ENCODE data around the gene HSPBP1. TPM values are rescaled to one million over a fixed set of nuclear protein-coding genes. Genes with fewer than 3 reads are reported as not detected.

The HSPBP1 gene
- total RNA-seq, 1 donor from 2014 or later: 10.4 TPM

DNA sequence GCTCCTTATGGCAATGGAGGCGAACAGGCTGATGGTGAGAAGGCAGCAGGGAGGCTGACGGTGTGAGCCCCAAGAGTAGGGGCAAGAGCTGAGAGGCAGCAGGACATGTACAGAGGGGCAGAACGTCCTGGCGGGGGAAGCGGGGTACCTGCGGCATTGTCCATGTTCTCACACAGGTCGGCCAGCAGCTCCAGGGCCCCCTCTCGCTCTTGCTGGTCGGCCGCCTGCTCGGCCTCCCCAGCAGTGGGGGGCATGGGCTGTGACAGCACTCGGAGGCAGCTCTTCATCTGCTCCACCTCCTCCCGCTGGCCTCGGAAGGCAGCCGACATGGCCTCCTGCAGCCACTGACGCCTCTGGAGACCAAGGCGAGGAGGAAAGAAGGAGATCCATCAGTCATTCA is 2.4 kb downstream of the HSPBP1 start:
- H3K9me3 ChIP-seq (ENCODE audit: control insufficient read depth in 3 of 3, low read length in 3 of 3): no peaks in the 10 kb centered on the region
- no peak overlapping the region for H3K9ac ChIP-seq (ENCODE audit: low read depth in 1 of 3, low read length in 3 of 3)
- H3K4me1 ChIP-seq (ENCODE audit: control insufficient read depth in 3 of 3, insufficient read depth in 3 of 3, low read length in 3 of 3): peaks cover 8 to 15% (median 12%) of the 10 kb centered on the region in 3 donors
- no peak overlapping the region for H3K4me3 ChIP-seq (ENCODE audit: low read length in 3 of 3)
- H3K36me3 ChIP-seq (ENCODE audit: control insufficient read depth in 3 of 3, insufficient read depth in 3 of 3, low read length in 3 of 3): peaks cover 29 to 42% (median 35%) of the 10 kb centered on the region in 3 donors
- H3K27ac ChIP-seq (ENCODE audit: low read depth, low read length): no peak overlapping the region
- H3K27me3 ChIP-seq (ENCODE audit: control insufficient read depth in 3 of 3, insufficient read depth in 3 of 3, low read length in 3 of 3): peaks cover 0 to 3% (median 2%) of the 10 kb centered on the region in 3 donors

DNA sequence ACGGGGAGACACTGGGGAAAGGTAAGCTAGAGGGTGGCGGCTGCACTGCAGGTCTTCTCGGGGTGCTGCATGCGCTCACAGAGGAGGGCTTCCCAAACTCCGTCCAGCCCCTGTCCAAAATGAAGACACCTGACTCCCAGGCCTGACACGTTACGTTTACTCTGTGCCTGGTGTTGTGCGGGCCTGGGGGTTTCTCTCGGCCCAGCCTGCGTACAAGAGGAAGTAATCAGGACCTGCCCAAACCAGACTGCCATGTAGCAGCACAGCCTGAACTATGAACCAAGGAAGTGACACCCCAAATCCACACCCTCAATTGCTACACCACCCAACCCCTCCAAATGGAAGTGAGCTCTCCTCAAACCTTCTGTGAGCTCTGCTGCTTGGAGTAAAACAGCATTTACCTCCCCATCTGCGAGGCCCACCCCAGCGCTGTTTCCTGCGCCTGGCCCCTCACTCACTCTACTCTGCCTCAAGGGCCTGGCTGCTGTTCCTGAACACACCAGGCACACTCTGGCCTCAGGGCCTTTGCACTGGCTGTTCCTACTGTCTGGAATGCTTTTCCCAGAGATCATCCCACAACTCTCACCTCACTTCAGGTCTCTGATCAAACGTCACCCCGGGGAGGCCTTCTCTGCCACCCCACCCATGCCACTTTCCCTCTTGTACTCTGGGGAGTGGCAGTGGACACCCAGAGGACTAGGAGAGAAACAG is 3.0 kb downstream of the HSPBP1 start:
- Histone ChIP-seq H3K4me3 (ENCODE audit: low read length in 3 of 3) (no peak overlapping the region), H3K9me3 (ENCODE audit: control insufficient read depth in 3 of 3, low read length in 3 of 3) (no peaks in the 10 kb centered on the region), H3K27ac (ENCODE audit: low read depth, low read length) (no peak overlapping the region), H3K4me1 (ENCODE audit: control insufficient read depth in 3 of 3, insufficient read depth in 3 of 3, low read length in 3 of 3) (peaks cover 8 to 15% (median 12%) of the 10 kb centered on the region in 3 donors), H3K27me3 (ENCODE audit: control insufficient read depth in 3 of 3, insufficient read depth in 3 of 3, low read length in 3 of 3) (no peaks in the 10 kb centered on the region), H3K36me3 (ENCODE audit: control insufficient read depth in 3 of 3, insufficient read depth in 3 of 3, low read length in 3 of 3) (peaks cover 34 to 45% (median 39%) of the 10 kb centered on the region in 3 donors), H3K9ac (ENCODE audit: low read depth in 1 of 3, low read length in 3 of 3) (no peak overlapping the region)

DNA sequence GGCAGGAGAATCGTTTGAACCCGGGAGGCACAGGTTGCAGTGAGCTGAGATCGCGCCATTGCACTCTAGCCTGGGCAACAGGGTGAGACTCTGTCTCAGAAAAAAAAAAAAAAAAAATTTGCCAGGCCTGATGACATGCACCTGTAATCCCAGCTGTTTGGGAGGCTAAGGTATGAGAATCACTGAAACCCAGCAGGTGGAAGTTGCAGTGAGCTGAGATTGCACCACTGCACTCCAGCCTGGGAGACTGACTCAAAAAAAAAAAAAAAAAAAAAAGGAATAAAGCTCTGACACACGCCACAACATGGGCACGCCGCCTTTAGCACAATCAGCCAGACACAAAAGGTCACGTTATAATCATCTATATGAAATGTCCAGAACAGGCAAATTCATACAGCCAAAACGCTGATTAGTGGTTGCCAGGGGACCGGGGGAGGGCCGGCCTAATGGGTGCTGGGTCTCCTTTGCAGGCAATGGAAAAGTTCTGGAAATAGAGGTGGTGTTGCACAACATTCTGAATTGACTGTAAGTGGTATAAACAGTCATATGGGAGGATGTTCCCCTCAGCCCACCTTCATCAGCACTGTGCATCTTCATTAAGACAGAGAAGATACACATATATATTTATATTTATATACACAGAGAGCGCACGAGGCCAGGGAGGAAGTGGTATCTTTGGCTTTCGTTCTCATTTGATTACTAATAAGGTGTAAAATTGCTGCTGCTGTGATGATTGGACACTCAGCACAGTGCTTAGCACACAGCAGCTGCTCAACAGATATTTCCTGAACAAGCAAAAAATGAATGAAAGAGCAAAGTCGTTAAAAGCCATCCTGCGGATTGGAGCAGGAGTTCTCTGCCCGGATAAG is 3.8 kb downstream of the HSPBP1 start:
- no peak overlapping the region for H3K9ac ChIP-seq (ENCODE audit: low read depth in 1 of 3, low read length in 3 of 3)
- H3K27ac ChIP-seq (ENCODE audit: low read depth, low read length): no peak overlapping the region
- H3K9me3 ChIP-seq (ENCODE audit: control insufficient read depth in 3 of 3, low read length in 3 of 3): no peaks in the 10 kb centered on the region
- no peak overlapping the region for H3K4me3 ChIP-seq (ENCODE audit: low read length in 3 of 3)
- H3K4me1 ChIP-seq (ENCODE audit: control insufficient read depth in 3 of 3, insufficient read depth in 3 of 3, low read length in 3 of 3): peaks cover 8 to 15% (median 12%) of the 10 kb centered on the region in 3 donors
- peaks cover 36 to 45% (median 42%) of the 10 kb centered on the region in 3 donors for H3K36me3 ChIP-seq (ENCODE audit: control insufficient read depth in 3 of 3, insufficient read depth in 3 of 3, low read length in 3 of 3)
- no peaks in the 10 kb centered on the region for H3K27me3 ChIP-seq (ENCODE audit: control insufficient read depth in 3 of 3, insufficient read depth in 3 of 3, low read length in 3 of 3)

DNA sequence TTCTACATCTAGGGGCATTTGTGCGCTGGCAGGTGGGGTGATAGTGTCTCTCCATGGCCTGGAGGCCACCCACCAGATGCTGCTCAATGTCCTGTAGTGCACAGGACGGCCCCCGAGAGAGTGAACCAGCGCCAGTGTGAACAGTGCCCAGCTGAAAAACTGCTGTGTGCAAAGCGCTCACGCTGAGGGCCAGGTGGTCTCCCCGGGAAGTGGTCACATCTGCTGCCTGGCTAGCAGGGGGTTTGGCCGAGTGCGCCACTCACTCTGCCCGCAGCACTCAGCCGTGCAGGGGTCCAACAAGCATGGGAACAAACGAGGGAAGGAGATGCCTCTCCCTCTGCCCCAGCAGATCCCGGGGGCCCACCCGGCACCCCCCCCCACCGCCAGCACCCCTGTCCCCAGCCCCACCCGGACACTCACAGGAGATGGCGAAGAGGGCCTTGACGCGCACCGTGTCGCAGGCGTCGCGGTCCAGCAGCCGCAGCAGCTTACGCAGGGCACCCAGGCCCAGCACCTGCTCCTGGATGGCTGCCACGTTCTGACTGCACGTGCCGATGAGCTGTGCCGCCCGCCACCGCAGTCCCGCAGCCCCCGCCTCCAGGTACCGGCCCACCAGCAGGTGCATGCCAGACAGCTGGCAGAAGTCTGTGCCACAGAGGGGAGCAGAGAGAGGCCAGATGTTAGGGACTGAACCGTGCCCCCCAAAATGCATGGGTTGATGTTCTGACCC is 5.8 kb downstream of the HSPBP1 start:
- Histone ChIP-seq H3K9me3 (ENCODE audit: control insufficient read depth in 3 of 3, low read length in 3 of 3) (no peaks in the 10 kb centered on the region), H3K9ac (ENCODE audit: low read depth in 1 of 3, low read length in 3 of 3) (no peak overlapping the region), H3K4me1 (ENCODE audit: control insufficient read depth in 3 of 3, insufficient read depth in 3 of 3, low read length in 3 of 3) (peaks cover 3 to 4% (median 4%) of the 10 kb centered on the region in 3 donors), H3K4me3 (ENCODE audit: low read length in 3 of 3) (no peak overlapping the region), H3K36me3 (ENCODE audit: control insufficient read depth in 3 of 3, insufficient read depth in 3 of 3, low read length in 3 of 3) (peaks cover 44 to 53% (median 51%) of the 10 kb centered on the region in 3 donors), H3K27ac (ENCODE audit: low read depth, low read length) (no peak overlapping the region), H3K27me3 (ENCODE audit: control insufficient read depth in 3 of 3, insufficient read depth in 3 of 3, low read length in 3 of 3) (no peaks in the 10 kb centered on the region)

DNA sequence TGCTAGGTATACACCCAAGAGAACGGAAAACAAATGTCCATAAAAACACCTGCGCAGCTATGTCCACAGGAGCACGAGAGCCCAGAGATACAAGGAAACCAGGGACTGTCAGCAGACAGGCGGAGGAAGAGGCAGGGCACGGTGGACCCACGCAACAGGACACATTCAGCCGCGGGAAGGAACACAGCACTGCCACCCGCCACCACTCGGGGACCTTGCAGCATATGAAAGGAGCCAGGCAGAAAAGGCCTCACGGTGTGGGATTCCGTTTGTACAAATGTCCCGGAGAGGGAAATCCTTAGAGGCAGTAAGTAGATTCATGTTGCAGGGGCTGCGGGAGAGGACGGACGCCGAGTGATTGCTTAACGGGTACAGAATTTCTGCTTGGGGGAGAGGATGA is 7.8 kb downstream of the HSPBP1 start:
- Histone ChIP-seq H3K4me3 (ENCODE audit: low read length in 3 of 3) (no peak overlapping the region), H3K9me3 (ENCODE audit: control insufficient read depth in 3 of 3, low read length in 3 of 3) (no peaks in the 10 kb centered on the region), H3K36me3 (ENCODE audit: control insufficient read depth in 3 of 3, insufficient read depth in 3 of 3, low read length in 3 of 3) (peaks cover 37 to 45% (median 42%) of the 10 kb centered on the region in 3 donors), H3K4me1 (ENCODE audit: control insufficient read depth in 3 of 3, insufficient read depth in 3 of 3, low read length in 3 of 3) (no peaks in the 10 kb centered on the region), H3K27ac (ENCODE audit: low read depth, low read length) (no peak overlapping the region), H3K27me3 (ENCODE audit: control insufficient read depth in 3 of 3, insufficient read depth in 3 of 3, low read length in 3 of 3) (no peaks in the 10 kb centered on the region), H3K9ac (ENCODE audit: low read depth in 1 of 3, low read length in 3 of 3) (no peak overlapping the region)

DNA sequence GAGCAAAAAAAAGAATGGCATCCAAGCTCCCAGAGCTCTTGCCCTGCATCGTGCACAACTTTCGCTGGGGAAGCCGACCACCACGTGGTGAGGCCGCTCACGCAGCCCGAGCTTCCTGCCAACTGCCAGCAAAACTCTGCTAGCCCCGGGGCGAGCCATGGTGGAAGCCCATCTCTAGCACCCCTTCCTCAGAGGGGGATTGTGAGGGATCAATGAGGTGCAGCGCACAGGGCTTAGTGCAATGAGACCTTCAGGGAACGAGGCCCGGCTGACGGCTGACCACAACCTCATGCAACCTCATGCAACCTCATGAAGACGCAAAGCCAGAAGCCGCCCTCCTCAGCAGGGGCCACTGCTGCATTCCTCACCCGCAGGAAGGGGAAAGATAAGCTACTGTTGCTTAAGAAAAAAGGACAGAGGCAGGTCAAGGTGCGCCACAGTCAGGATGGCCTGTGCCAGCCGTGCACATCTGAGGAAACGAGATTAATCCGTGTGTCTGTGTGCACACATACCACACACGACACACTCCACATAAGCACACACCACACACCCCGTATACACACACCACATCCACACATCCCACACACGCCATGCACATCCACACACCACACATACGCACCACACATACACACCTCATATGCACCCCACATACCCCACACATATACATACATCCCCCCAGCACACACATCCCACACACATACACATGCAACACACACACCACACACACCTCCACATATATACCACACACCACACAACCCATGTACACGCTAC is 9.6 kb downstream of the HSPBP1 start:
- Histone ChIP-seq H3K27ac (ENCODE audit: low read depth, low read length) (no peak overlapping the region), H3K4me3 (ENCODE audit: low read length in 3 of 3) (no peak overlapping the region), H3K9me3 (ENCODE audit: control insufficient read depth in 3 of 3, low read length in 3 of 3) (no peaks in the 10 kb centered on the region), H3K9ac (ENCODE audit: low read depth in 1 of 3, low read length in 3 of 3) (no peak overlapping the region), H3K4me1 (ENCODE audit: control insufficient read depth in 3 of 3, insufficient read depth in 3 of 3, low read length in 3 of 3) (no peaks in the 10 kb centered on the region), H3K27me3 (ENCODE audit: control insufficient read depth in 3 of 3, insufficient read depth in 3 of 3, low read length in 3 of 3) (no peaks in the 10 kb centered on the region), H3K36me3 (ENCODE audit: control insufficient read depth in 3 of 3, insufficient read depth in 3 of 3, low read length in 3 of 3) (peaks cover 31 to 39% (median 35%) of the 10 kb centered on the region in 3 donors)

DNA sequence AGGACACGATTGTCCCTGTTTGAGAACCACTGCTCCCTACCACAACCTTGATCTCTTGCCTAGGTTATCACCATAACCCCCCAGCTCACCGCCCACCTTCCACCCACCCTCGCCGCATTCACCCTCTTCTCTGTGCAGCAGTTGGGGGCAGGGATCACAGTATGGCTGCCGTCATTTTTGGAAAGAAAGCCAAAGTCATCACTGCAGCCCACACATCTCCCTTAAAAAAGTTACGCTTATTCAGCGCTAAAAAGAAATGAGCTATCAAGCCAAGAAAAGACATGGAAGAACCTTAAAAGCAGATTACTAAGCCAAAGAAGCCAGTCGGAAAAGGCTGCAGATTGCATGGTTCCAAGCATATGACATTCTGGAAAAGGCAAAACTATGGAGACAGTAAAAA is 10.6 kb downstream of the HSPBP1 start:
- Histone ChIP-seq H3K9me3 (ENCODE audit: control insufficient read depth in 3 of 3, low read length in 3 of 3) (no peaks in the 10 kb centered on the region), H3K4me1 (ENCODE audit: control insufficient read depth in 3 of 3, insufficient read depth in 3 of 3, low read length in 3 of 3) (no peaks in the 10 kb centered on the region), H3K27me3 (ENCODE audit: control insufficient read depth in 3 of 3, insufficient read depth in 3 of 3, low read length in 3 of 3) (no peaks in the 10 kb centered on the region), H3K36me3 (ENCODE audit: control insufficient read depth in 3 of 3, insufficient read depth in 3 of 3, low read length in 3 of 3) (peaks cover 24 to 32% (median 27%) of the 10 kb centered on the region in 3 donors), H3K4me3 (ENCODE audit: low read length in 3 of 3) (no peak overlapping the region), H3K27ac (ENCODE audit: low read depth, low read length) (no peak overlapping the region), H3K9ac (ENCODE audit: low read depth in 1 of 3, low read length in 3 of 3) (no peak overlapping the region)

DNA sequence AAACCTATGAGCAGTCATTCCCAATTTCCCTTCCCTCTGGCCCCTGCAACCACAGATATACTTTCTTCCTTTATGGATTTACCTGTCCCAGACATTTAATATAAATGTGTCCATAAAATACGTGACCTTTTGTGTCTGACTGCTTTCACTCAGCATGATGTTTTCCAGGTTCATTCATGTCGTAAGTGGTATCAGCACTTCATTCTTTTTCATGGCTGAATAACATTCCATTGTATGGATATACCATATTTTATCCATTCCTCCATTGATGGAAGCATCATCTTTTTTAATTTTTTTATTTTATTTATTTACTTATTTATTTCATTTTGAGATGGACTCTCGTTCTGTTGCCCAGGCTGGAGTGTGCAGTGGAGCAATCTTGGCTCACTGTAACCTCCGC is 13.1 kb downstream of the HSPBP1 start:
- Histone ChIP-seq H3K4me3 (ENCODE audit: low read length in 3 of 3) (no peak overlapping the region), H3K9ac (ENCODE audit: low read depth in 1 of 3, low read length in 3 of 3) (no peak overlapping the region), H3K27ac (ENCODE audit: low read depth, low read length) (no peak overlapping the region), H3K4me1 (ENCODE audit: control insufficient read depth in 3 of 3, insufficient read depth in 3 of 3, low read length in 3 of 3) (no peaks in the 10 kb centered on the region), H3K27me3 (ENCODE audit: control insufficient read depth in 3 of 3, insufficient read depth in 3 of 3, low read length in 3 of 3) (no peaks in the 10 kb centered on the region), H3K9me3 (ENCODE audit: control insufficient read depth in 3 of 3, low read length in 3 of 3) (no peaks in the 10 kb centered on the region), H3K36me3 (ENCODE audit: control insufficient read depth in 3 of 3, insufficient read depth in 3 of 3, low read length in 3 of 3) (peaks cover 9 to 20% (median 11%) of the 10 kb centered on the region in 3 donors)

DNA sequence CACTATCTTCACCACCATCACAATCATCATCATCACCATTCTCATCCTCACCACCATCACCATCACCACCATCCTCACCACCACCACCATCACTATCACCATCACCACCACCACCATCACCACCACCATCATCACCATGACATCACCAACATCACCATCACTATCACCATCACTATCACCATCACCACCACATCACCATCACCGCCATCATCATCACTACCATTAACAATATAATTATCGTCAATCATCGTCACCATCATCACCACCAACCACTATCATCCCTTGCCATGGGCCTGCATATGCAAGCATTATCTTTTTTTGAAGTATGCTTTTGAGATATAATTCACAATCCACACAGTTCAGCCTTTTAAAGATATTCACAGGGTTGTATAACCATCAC is 13.5 kb downstream of the HSPBP1 start:
- no peaks in the 10 kb centered on the region for H3K9me3 ChIP-seq (ENCODE audit: control insufficient read depth in 3 of 3, low read length in 3 of 3)
- H3K36me3 ChIP-seq (ENCODE audit: control insufficient read depth in 3 of 3, insufficient read depth in 3 of 3, low read length in 3 of 3): peaks cover 9 to 20% (median 11%) of the 10 kb centered on the region in 3 donors
- H3K27me3 ChIP-seq (ENCODE audit: control insufficient read depth in 3 of 3, insufficient read depth in 3 of 3, low read length in 3 of 3): no peaks in the 10 kb centered on the region
- H3K4me1 ChIP-seq (ENCODE audit: control insufficient read depth in 3 of 3, insufficient read depth in 3 of 3, low read length in 3 of 3): no peaks in the 10 kb centered on the region
- H3K4me3 ChIP-seq (ENCODE audit: low read length in 3 of 3): no peak overlapping the region
- no peak overlapping the region for H3K9ac ChIP-seq (ENCODE audit: low read depth in 1 of 3, low read length in 3 of 3)
- H3K27ac ChIP-seq (ENCODE audit: low read depth, low read length): no peak overlapping the region

Measured in skeletal muscle tissue (tissue), 4 donors.